ENCODE data around the gene ATP2B2. TPM values are rescaled to one million over a fixed set of nuclear protein-coding genes. Genes with fewer than 3 reads are reported as not detected.
A peak's percentile ranks its signal among the peaks of the same experiment; 100 is the strongest.

ATP2B2 gene
- total RNA-seq, 1 donor from 2014 or later: not detected

- no peak for TF ChIP-seq EZH2 (IDR thresholded peaks at IDR 0.05)
- TF ChIP-seq CTCF (IDR thresholded peaks at IDR 0.05): no peak
- no peak for TF ChIP-seq EZH2phosphoT487 (IDR thresholded peaks at IDR 0.05)
- Histone ChIP-seq H3K4me3 (no peak overlapping the region), H3K9me3 (ENCODE audit: low read depth) (no peaks in the 10 kb centered on the region), H4K20me1 (ENCODE audit: low read depth) (no peaks in the 10 kb centered on the region), H3K4me1 (peaks cover 4% of the 10 kb centered on the region), H3K27me3 (no peaks in the 10 kb centered on the region), H3K36me3 (no peaks in the 10 kb centered on the region), H3K79me2 (ENCODE audit: low read depth) (no peaks in the 10 kb centered on the region), H2AFZ (replicated peaks) (no peak overlapping the region), H3F3A (ENCODE audit: low read depth) (no peaks in the 10 kb centered on the region), H3K4me2 (no peak overlapping the region), H3K9ac (no peak overlapping the region), H3K27ac (no peak overlapping the region)
- peaks cover 9% of the 10 kb centered on the region for H3K4me1 Mint-ChIP-seq
- no peaks in the 10 kb centered on the region for H3K9me3 Mint-ChIP-seq
- no peak overlapping the region for H3K27ac Mint-ChIP-seq
- DNase-seq (ENCODE audit: low spot score): no peak
- H3K4me3 Mint-ChIP-seq: no peak overlapping the region
- peaks cover 17% of the 10 kb centered on the region for H3K27me3 Mint-ChIP-seq (ENCODE audit: insufficient read depth, low read depth)
- H3K36me3 Mint-ChIP-seq: no peaks in the 10 kb centered on the region
Measured at GRCh38 chr3:10485806-10486205, 19.6 kb downstream of the ATP2B2 start.

GRCh38 chr3:10485380-10485779, 20.0 kb downstream of the ATP2B2 start:
- Mint-ChIP-seq H3K27ac (no peak overlapping the region), H3K4me3 (no peak overlapping the region), H3K9me3 (no peaks in the 10 kb centered on the region), H3K36me3 (no peaks in the 10 kb centered on the region), H3K27me3 (ENCODE audit: insufficient read depth, low read depth) (peaks cover 17% of the 10 kb centered on the region), H3K4me1 (peaks cover 7% of the 10 kb centered on the region)
- Histone ChIP-seq H3K27me3 (no peaks in the 10 kb centered on the region), H3K9ac (no peak overlapping the region), H2AFZ (replicated peaks) (no peak overlapping the region), H3K4me2 (no peak overlapping the region), H3K36me3 (no peaks in the 10 kb centered on the region), H3K27ac (no peak overlapping the region), H3K4me3 (no peak overlapping the region), H3F3A (ENCODE audit: low read depth) (no peaks in the 10 kb centered on the region), H3K79me2 (ENCODE audit: low read depth) (no peaks in the 10 kb centered on the region), H3K9me3 (ENCODE audit: low read depth) (no peaks in the 10 kb centered on the region), H4K20me1 (ENCODE audit: low read depth) (no peaks in the 10 kb centered on the region), H3K4me1 (no peaks in the 10 kb centered on the region)
- no peak for TF ChIP-seq EZH2phosphoT487 (IDR thresholded peaks at IDR 0.05)
- no peak for TF ChIP-seq EZH2 (IDR thresholded peaks at IDR 0.05)
- no peak for TF ChIP-seq CTCF (IDR thresholded peaks at IDR 0.05)
- DNase-seq (ENCODE audit: low spot score): no peak

GRCh38 chr3:10484709-10485108, 20.7 kb downstream of the ATP2B2 start:
- no peak overlapping the region for H3K4me2 ChIP-seq
- no peak overlapping the region for H3K9ac ChIP-seq
- DNase-seq (ENCODE audit: low spot score): no peak
- peaks cover 13% of the 10 kb centered on the region for H3K27me3 Mint-ChIP-seq (ENCODE audit: insufficient read depth, low read depth)
- peak overlapping the region; percentile 78 for H3K27ac Mint-ChIP-seq
- TF ChIP-seq EZH2 (IDR thresholded peaks at IDR 0.05): no peak
- TF ChIP-seq CTCF (IDR thresholded peaks at IDR 0.05): no peak
- no peak for TF ChIP-seq EZH2phosphoT487 (IDR thresholded peaks at IDR 0.05)
- H3K4me1 ChIP-seq: no peaks in the 10 kb centered on the region
- H3K36me3 ChIP-seq: no peaks in the 10 kb centered on the region
- H3K27ac ChIP-seq: no peak overlapping the region
- H3K27me3 ChIP-seq: no peaks in the 10 kb centered on the region
- H2AFZ ChIP-seq (replicated peaks): no peak overlapping the region
- no peak overlapping the region for H3K4me3 ChIP-seq
- no peaks in the 10 kb centered on the region for H3K79me2 ChIP-seq (ENCODE audit: low read depth)
- H3K9me3 ChIP-seq (ENCODE audit: low read depth): no peaks in the 10 kb centered on the region
- no peaks in the 10 kb centered on the region for H4K20me1 ChIP-seq (ENCODE audit: low read depth)
- no peaks in the 10 kb centered on the region for H3K36me3 Mint-ChIP-seq
- no peak overlapping the region for H3K4me3 Mint-ChIP-seq
- H3F3A ChIP-seq (ENCODE audit: low read depth): no peaks in the 10 kb centered on the region
- peaks cover 5% of the 10 kb centered on the region for H3K4me1 Mint-ChIP-seq
- no peaks in the 10 kb centered on the region for H3K9me3 Mint-ChIP-seq
